ENCODE measurements around the gene ZNF813.

- TF ChIP-seq GATA3 (IDR thresholded peaks at IDR 0.05; ENCODE audit: low read depth, low read length) (no peak), GATA2 (IDR thresholded peaks at IDR 0.05; ENCODE audit: low read depth, low read length) (no peak)
Measured at GRCh38 chr19:53422551-53422950, 45.0 kb upstream of the ZNF813 start.
